RWPE2 (cell line): ENCODE data around the gene ETV3.

Source experiments
- ATAC-seq: fragments of 200-7000 bp; cut with Tn5 transposase; 3 replicates; pipeline ENCODE4 v1.9.1; 2021; ENCODE audit warnings: low read depth
- DNase-seq: peaks from one replicate; pipeline ENCODE4 v3.0.0-alpha.2; 2020; ENCODE audit warnings: low spot score
- H3K27ac ChIP-seq: fragments of 450-650 bp; 2 replicates; pipeline ENCODE4 v1.5.1; 2017; ENCODE audit warnings: mild to moderate bottlenecking; ENCODE audit not compliant: poor library complexity, severe bottlenecking
- H3K27me3 ChIP-seq: fragments of 250-450 bp; sonication (Bioruptor Pico); 2 replicates; pipeline ENCODE4 v1.5.1; 2021; ENCODE audit warnings: mild to moderate bottlenecking, moderate library complexity; ENCODE audit not compliant: insufficient read depth, poor library complexity, severe bottlenecking
- H3K36me3 ChIP-seq: fragments of 250-450 bp; sonication (Bioruptor Pico); 2 replicates; pipeline ENCODE4 v1.5.1; 2020; ENCODE audit warnings: low read depth, mild to moderate bottlenecking, moderate library complexity
- H3K4me1 ChIP-seq: fragments of 250-450 bp; sonication (Bioruptor Pico); 2 replicates; pipeline ENCODE4 v1.5.1; 2021; ENCODE audit warnings: mild to moderate bottlenecking, moderate library complexity; ENCODE audit not compliant: insufficient read depth, poor library complexity, severe bottlenecking
- H3K4me3 ChIP-seq: fragments of 250-450 bp; sonication (Bioruptor Pico); 2 replicates; pipeline ENCODE4 v1.5.1; 2021; ENCODE audit warnings: mild to moderate bottlenecking, moderate library complexity; ENCODE audit not compliant: severe bottlenecking
- H3K9me3 ChIP-seq: fragments of 250-450 bp; sonication (Bioruptor Pico); 2 replicates; pipeline ENCODE4 v1.5.1; 2021; ENCODE audit warnings: mild to moderate bottlenecking, moderate library complexity; ENCODE audit not compliant: severe bottlenecking
- TF ChIP-seq, protein P1 (sequence below): fragments of 450-650 bp; IDR thresholded peaks from one replicate; pipeline ENCODE4 v1.5.1; 2017; ENCODE audit warnings: mild to moderate bottlenecking, moderate library complexity; ENCODE audit not compliant: poor library complexity, severe bottlenecking

Gene ETV3

DNA sequence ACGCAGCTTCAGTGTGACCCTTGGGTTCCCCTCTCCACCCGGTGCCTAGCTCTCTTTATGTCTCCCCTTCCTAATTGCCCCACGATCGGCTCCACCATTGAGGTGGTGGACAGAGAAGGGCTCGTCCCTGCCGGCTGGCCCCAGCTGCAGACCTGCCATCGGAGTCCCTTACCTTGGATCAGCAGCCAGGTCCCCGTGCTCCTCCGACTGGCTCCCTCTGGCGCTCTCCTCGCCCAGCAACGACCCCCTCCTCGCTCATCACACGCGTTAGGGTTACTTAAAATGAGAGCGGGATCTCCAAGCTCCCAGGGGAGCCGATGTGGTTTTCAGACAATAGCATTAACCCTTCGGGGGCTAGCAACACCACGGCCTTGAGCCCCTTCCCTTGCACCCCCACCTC, 30.5 kb downstream of the ETV3 start:
- ATAC-seq (no peak), DNase-seq (no peak)
- TF ChIP-seq, protein P1, sequence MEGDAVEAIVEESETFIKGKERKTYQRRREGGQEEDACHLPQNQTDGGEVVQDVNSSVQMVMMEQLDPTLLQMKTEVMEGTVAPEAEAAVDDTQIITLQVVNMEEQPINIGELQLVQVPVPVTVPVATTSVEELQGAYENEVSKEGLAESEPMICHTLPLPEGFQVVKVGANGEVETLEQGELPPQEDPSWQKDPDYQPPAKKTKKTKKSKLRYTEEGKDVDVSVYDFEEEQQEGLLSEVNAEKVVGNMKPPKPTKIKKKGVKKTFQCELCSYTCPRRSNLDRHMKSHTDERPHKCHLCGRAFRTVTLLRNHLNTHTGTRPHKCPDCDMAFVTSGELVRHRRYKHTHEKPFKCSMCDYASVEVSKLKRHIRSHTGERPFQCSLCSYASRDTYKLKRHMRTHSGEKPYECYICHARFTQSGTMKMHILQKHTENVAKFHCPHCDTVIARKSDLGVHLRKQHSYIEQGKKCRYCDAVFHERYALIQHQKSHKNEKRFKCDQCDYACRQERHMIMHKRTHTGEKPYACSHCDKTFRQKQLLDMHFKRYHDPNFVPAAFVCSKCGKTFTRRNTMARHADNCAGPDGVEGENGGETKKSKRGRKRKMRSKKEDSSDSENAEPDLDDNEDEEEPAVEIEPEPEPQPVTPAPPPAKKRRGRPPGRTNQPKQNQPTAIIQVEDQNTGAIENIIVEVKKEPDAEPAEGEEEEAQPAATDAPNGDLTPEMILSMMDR: no peak
- no peaks in the 10 kb centered on the region for H3K4me1 ChIP-seq
- no peaks in the 10 kb centered on the region for H3K27me3 ChIP-seq
- no peak overlapping the region for H3K27ac ChIP-seq
- no peak overlapping the region for H3K4me3 ChIP-seq
- no peaks in the 10 kb centered on the region for H3K9me3 ChIP-seq
- H3K36me3 ChIP-seq: no peaks in the 10 kb centered on the region

DNA sequence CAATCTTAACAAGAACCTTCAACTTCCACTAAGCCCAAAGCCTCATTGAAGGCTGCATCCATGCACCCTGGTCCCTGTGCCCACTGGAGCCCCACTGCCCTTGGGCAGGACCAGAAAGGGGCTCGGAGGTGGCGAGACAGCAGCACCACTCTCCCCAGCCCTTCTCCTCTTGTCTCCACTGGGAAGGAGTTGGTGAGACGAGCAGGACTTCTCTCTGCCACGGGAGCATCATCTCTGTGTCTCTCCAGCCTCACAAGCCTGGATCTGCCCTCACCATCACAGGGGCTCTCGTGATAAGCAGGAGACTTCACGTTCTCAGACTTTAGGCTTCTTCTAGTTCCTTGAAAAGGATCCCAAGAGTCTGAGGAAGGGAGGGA, 31.4 kb downstream of the ETV3 start:
- TF ChIP-seq, protein P1: no peak
- DNase-seq: no peak

DNA sequence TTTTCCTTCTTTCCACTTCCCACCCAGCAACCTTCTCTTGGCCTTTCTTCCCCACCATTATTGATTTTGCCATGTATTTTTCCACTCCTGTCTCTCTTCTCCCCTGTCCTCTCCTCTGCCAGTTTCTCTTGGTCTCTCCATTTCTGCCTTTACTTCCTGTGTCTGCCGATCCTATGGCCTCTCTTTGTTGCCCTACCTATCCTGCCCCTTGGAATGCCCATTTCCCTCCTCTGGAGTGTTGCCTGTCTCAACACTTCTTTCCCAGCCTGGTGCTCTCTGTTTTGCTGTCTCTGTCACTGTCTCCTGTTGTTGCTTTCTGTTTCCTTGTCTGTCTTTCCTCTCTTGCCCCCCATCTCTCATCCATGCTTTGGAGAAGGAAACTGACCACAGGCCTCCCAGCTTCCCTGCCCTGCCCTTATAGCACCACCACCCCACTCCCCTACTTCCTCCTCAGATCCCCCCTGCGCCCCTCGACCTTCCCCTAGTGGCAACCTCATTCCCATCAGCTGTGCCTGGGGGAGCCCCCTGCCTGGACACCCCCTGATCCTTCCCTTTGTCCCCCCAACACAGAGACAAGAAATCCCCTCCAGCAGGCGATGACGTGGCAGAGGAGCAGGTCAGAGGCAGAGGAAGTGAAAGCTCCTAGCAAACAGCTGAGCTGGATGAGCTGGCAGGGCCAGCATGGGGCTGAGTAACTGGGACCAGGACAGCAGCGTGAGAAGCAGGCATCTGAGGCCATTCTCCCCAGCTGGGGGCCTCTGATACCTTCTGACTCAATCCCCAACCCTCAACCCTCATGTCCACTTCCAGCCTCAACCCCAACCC, 32.0 kb downstream of the ETV3 start:
- TF ChIP-seq, protein P1: no peak
- Histone ChIP-seq H3K27me3 (no peaks in the 10 kb centered on the region), H3K36me3 (no peaks in the 10 kb centered on the region), H3K4me3 (no peak overlapping the region), H3K9me3 (no peaks in the 10 kb centered on the region), H3K4me1 (no peaks in the 10 kb centered on the region), H3K27ac (no peak overlapping the region)
- ATAC-seq: peak; percentile 84
- no peak for DNase-seq

More for the DNA sequence above, 31.4 kb downstream of the ETV3 start:
- Histone ChIP-seq H3K9me3 (no peaks in the 10 kb centered on the region), H3K4me1 (no peaks in the 10 kb centered on the region), H3K27ac (no peak overlapping the region), H3K36me3 (no peaks in the 10 kb centered on the region), H3K27me3 (no peaks in the 10 kb centered on the region), H3K4me3 (no peak overlapping the region)
- no peak for ATAC-seq

DNA sequence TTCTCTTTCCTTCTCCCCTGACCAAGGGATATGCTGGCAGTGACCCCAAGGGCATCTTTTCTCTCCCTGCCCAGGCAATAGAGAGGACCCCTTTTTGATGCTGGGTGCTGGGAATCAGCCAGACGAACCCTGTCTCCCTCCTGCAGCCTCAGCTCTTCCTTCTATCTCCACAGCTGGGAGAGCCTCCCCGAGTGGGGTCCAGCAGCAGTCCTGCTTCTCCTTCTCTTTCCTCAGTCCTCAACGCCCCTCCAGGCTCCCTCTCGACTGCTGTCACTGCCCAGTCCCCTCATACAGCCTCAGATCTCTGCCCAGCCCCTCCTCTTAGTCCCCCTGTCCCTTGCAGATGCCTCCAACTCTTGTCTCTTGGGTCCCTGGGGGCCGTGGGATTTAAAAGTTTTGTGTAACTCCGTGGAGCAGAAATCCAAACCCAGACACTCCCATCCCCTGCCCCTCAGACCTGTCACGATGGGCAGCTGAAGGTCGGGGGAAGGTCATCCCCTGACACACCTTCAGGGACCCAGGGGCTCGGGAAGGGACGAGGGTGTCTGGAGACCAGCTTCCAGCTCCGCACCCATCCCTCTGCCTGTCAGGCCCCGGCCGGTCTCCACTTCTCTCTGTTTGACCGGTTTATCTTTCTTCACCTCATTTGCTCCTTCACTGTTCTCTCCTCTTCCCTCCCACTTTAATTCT, 32.8 kb downstream of the ETV3 start:
- TF ChIP-seq, protein P1: no peak
- ATAC-seq (no peak), DNase-seq (no peak)
- H3K36me3 ChIP-seq: no peaks in the 10 kb centered on the region
- no peaks in the 10 kb centered on the region for H3K27me3 ChIP-seq
- no peak overlapping the region for H3K27ac ChIP-seq
- H3K4me3 ChIP-seq: no peak overlapping the region
- no peaks in the 10 kb centered on the region for H3K9me3 ChIP-seq
- H3K4me1 ChIP-seq: no peaks in the 10 kb centered on the region
